Thoracic aorta (tissue), 2 donors: ENCODE results near the gene NDUFS7. TPM values are rescaled to one million over a fixed set of nuclear protein-coding genes. Genes with fewer than 3 reads are reported as not detected.
"Not testable (repeated sequence)": the region's sequence is repeated elsewhere in the genome, so short reads cannot be mapped to it uniquely, and the experiment has no call there.

Experiments
- ATAC-seq: fragments of 150-250 bp; one replicate; pipeline ENCODE4 v1.8.0; 2017; ENCODE audit warnings: low read depth; ENCODE audit not compliant: insufficient number of reproducible peaks, low FRiP score
- DNase-seq: peaks from one replicate; pipeline ENCODE4 v3.0.0-alpha.2; 2020; ENCODE audit warnings: low spot score
- H3K27ac ChIP-seq, 2 donors: fragments of 200-600 bp; sonication (generic); 1 replicate in 1 of 2; 2 replicates in 1 of 2; pipeline ENCODE4 v1.5.1; 2016; ENCODE audit warnings: mild to moderate bottlenecking in 2 of 2, moderate library complexity in 2 of 2
- H3K27me3 ChIP-seq: fragments of 200-600 bp; sonication (generic); replicated peaks from 2 replicates; pipeline ENCODE4 v1.6.0; 2016; ENCODE audit warnings: mild to moderate bottlenecking; ENCODE audit not compliant: insufficient read depth
- H3K36me3 ChIP-seq: fragments of 200-600 bp; sonication (generic); one replicate; pipeline ENCODE4 v1.5.1; 2016
- H3K4me1 ChIP-seq, 2 donors: fragments of 200-600 bp; sonication (generic); 1 replicate in 1 of 2; 2 replicates in 1 of 2; pipeline versions ENCODE4 v1.5.1 to v1.6.0; 2016; ENCODE audit warnings: low read depth in 2 of 2, mild to moderate bottlenecking in 1 of 2; ENCODE audit not compliant: control insufficient read depth in 1 of 2
- H3K4me3 ChIP-seq: fragments of 200-600 bp; sonication (generic); 2 replicates; pipeline ENCODE4 v1.5.1; 2016; ENCODE audit warnings: mild to moderate bottlenecking
- H3K9me3 ChIP-seq: fragments of 200-600 bp; sonication (generic); 2 replicates; pipeline ENCODE4 v1.5.1; 2016
- CTCF ChIP-seq: fragments of 200-600 bp; sonication (generic); IDR thresholded peaks from one replicate; pipeline ENCODE4 v1.5.1; 2019; ENCODE audit warnings: antibody characterized with exemption
- total RNA-seq, 2 donors: library from RNA; depleted of rRNA; stranded (reverse); fragments of >200 nt; gene quantifications; one replicate each; pipeline versions ENCODE4 v1.1.0 to v1.2.3, GENCODE V29; 2016

The NDUFS7 gene
- total RNA-seq, 2 donors from 2014 or later: 83.3 to 110 TPM

- H3K9me3 ChIP-seq: no peaks in the 10 kb centered on the region
- ATAC-seq: no peak
- no peaks in the 10 kb centered on the region for H3K27me3 ChIP-seq
- H3K4me3 ChIP-seq: peak overlapping the region; percentile 100
- peaks cover 48% of the 10 kb centered on the region for H3K36me3 ChIP-seq
- no peak for DNase-seq
- H3K4me1 ChIP-seq: peaks cover 12 to 22% of the 10 kb centered on the region in 2 donors
- H3K27ac ChIP-seq: peak overlapping the region in 1 of 2 donors; percentile 87
- TF ChIP-seq CTCF: no peak
Observed at GRCh38 chr19:1437609-1438008, 53.9 kb downstream of the NDUFS7 start.

GRCh38 chr19:1438035-1438932, 54.6 kb downstream of the NDUFS7 start, which contains the start of gene RPS15:
RPS15 (plus strand) TSS chr19:1438396; CDS start chr19:1438426, 30 bp downstream.
- ATAC-seq (peak; percentile 84), DNase-seq (peak; percentile 62)
- peak; percentile 90 for TF ChIP-seq CTCF
- H3K4me1 ChIP-seq: peaks cover 12 to 22% of the 10 kb centered on the region in 2 donors
- H3K4me3 ChIP-seq: peak within 1 kb of the TSS; percentile 100
- no peaks in the 10 kb centered on the region for H3K27me3 ChIP-seq
- peaks cover 43% of the 10 kb centered on the region for H3K36me3 ChIP-seq
- peak within 1 kb of the TSS; percentile 78 to 87 for H3K27ac ChIP-seq
- H3K9me3 ChIP-seq: no peaks in the 10 kb centered on the region

- Histone ChIP-seq H3K27ac (peak overlapping the region in 1 of 2 donors; percentile 87), H3K27me3 (no peaks in the 10 kb centered on the region), H3K9me3 (no peaks in the 10 kb centered on the region), H3K4me3 (peak overlapping the region; percentile 100), H3K36me3 (peaks cover 37% of the 10 kb centered on the region), H3K4me1 (peaks cover 12 to 22% of the 10 kb centered on the region in 2 donors)
- DNase-seq (no peak), ATAC-seq (no peak)
- TF ChIP-seq CTCF: no peak
Observed at GRCh38 chr19:1438933-1439354, 55.2 kb downstream of the NDUFS7 start.

- Histone ChIP-seq H3K36me3 (peaks cover 32% of the 10 kb centered on the region), H3K4me3 (peak overlapping the region; percentile 100), H3K4me1 (peaks cover 12 to 24% of the 10 kb centered on the region in 2 donors)
- ATAC-seq, H3K27ac ChIP-seq, DNase-seq, H3K9me3 ChIP-seq, H3K27me3 ChIP-seq: not testable (repeated sequence)
Observed at GRCh38 chr19:1439525-1440417, 56.1 kb downstream of the NDUFS7 start.

- H3K36me3 ChIP-seq: peaks cover 31% of the 10 kb centered on the region
- no peak for ATAC-seq
- TF ChIP-seq CTCF: no peak
- no peaks in the 10 kb centered on the region for H3K9me3 ChIP-seq
- H3K27me3 ChIP-seq: no peaks in the 10 kb centered on the region
- no peak for DNase-seq
- no peak overlapping the region for H3K27ac ChIP-seq
- H3K4me3 ChIP-seq: no peak overlapping the region
- H3K4me1 ChIP-seq: peaks cover 13 to 31% of the 10 kb centered on the region in 2 donors
Observed at GRCh38 chr19:1440418-1440801, 56.7 kb downstream of the NDUFS7 start.
